GM13977 (cell line): ENCODE data around the gene KRTAP20-1.

ENCODE experiments used
- DNase-seq: peaks from one replicate; pipeline ENCODE4 v3.0.0; 2012; ENCODE audit warnings: low spot score
- CTCF ChIP-seq: IDR thresholded peaks from 2 replicates; pipeline ENCODE4 v1.5.1; 2012; ENCODE audit warnings: mild to moderate bottlenecking, control low read depth; ENCODE audit not compliant: insufficient read depth; ENCODE audit errors: extremely low read depth, missing control alignments
- in situ Hi-C: fragments of 300-500 bp; cut with MboI; formaldehyde crosslinking; loops from one replicate; pipeline ENCODE4 v1.12.0; 2022; ENCODE audit warnings: low sequenced_read_pairs, low pct_unique_long_range_greater_than_20kb, mixed read lengths, inconsistent platforms; ENCODE audit not compliant: unreplicated experiment

The KRTAP20-1 gene

GRCh38 chr21:30592140-30592539, 24.1 kb upstream of the KRTAP20-1 start, which contains the start of gene KRTAP6-3:
Gene KRTAP6-3, plus strand, starts transcription at chr21:30592440. Its CDS starts 6 bp downstream, at chr21:30592446.
- DNase-seq, result no peak
- no peak for TF ChIP-seq CTCF
- in situ Hi-C loops, result no loop called here

- in situ Hi-C loops, result no loop called here
- TF ChIP-seq CTCF, result no peak
- no peak for DNase-seq
Measured at GRCh38 chr21:30598802-30599201, 17.4 kb upstream of the KRTAP20-1 start, which contains the start of gene KRTAP6-2. Gene KRTAP6-2, minus strand, starts transcription at chr21:30598902. Its CDS starts 28 bp downstream, at chr21:30598874.

- TF ChIP-seq CTCF, result no peak
- in situ Hi-C loops, result loop anchor here (25.0 kb wide), 1 partner anchor 112 kb away; the partner anchor contains the start of gene KRTAP21-3
- DNase-seq, result no peak
Measured at GRCh38 chr21:30600787-30601186, 15.4 kb upstream of the KRTAP20-1 start, which contains the start of gene KRTAP22-1. Gene KRTAP22-1, plus strand, starts transcription at chr21:30601087.

- DNase-seq, result no peak
- in situ Hi-C loops, result loop anchor here (25.0 kb wide), 1 partner anchor 106 kb away; the partner anchor contains the start of gene KRTAP21-3
- no peak for TF ChIP-seq CTCF
Measured at GRCh38 chr21:30605968-30606367, 10.3 kb upstream of the KRTAP20-1 start.

- in situ Hi-C loops, result loop anchor here (25.0 kb wide), 1 partner anchor 100 kb away; the partner anchor contains the start of gene KRTAP21-3
- DNase-seq, result no peak
- no peak for TF ChIP-seq CTCF
Measured at GRCh38 chr21:30612132-30612531, 4.1 kb upstream of the KRTAP20-1 start.

- no peak for TF ChIP-seq CTCF
- no peak for DNase-seq
- in situ Hi-C loops, result loop anchor here (25.0 kb wide), 1 partner anchor 98 kb away; the partner anchor contains the start of gene KRTAP21-3
Measured at GRCh38 chr21:30613836-30614235, 2.4 kb upstream of the KRTAP20-1 start, which contains the start of gene KRTAP6-1. Gene KRTAP6-1, minus strand, starts transcription at chr21:30613930. Its CDS starts 26 bp downstream, at chr21:30613904.
